GM12801 (cell line): ENCODE data around the gene HCN2.

Experiments used
- TF ChIP-seq, protein P1 (sequence below): IDR thresholded peaks from one replicate; pipeline ENCODE4 v1.5.1; 2011; ENCODE audit warnings: control low read depth; ENCODE audit not compliant: insufficient read length; ENCODE audit errors: extremely low read depth

HCN2 gene

GRCh38 chr19:572140-572742 lies 17.4 kb upstream of the HCN2 start, which contains the start of gene BSG:
BSG (plus strand) TSS chr19:572596; CDS start chr19:572635, 39 bp downstream.
- TF ChIP-seq, protein P1, sequence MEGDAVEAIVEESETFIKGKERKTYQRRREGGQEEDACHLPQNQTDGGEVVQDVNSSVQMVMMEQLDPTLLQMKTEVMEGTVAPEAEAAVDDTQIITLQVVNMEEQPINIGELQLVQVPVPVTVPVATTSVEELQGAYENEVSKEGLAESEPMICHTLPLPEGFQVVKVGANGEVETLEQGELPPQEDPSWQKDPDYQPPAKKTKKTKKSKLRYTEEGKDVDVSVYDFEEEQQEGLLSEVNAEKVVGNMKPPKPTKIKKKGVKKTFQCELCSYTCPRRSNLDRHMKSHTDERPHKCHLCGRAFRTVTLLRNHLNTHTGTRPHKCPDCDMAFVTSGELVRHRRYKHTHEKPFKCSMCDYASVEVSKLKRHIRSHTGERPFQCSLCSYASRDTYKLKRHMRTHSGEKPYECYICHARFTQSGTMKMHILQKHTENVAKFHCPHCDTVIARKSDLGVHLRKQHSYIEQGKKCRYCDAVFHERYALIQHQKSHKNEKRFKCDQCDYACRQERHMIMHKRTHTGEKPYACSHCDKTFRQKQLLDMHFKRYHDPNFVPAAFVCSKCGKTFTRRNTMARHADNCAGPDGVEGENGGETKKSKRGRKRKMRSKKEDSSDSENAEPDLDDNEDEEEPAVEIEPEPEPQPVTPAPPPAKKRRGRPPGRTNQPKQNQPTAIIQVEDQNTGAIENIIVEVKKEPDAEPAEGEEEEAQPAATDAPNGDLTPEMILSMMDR = no peak

- TF ChIP-seq, protein P1 = no peak
These were observed 16.8 kb upstream of the HCN2 start for GRCh38 chr19:572743-573518.

DNA sequence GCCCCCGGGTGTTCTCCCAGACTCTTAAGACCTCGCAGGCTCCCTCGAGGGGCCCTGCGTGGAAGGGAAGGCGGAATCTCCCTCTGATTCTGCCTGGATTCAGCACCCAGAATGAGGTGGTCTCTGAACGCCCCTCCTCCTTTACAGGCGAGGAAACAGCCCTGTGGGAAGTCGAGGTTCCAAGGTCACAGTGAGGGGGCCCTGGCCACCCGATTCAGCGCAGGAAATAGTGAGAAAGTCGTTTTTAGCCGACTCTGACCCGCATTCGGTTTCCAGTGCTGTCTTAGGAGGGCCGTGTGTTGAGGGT lies 16.2 kb upstream of the HCN2 start:
- TF ChIP-seq, protein P1 = no peak

GRCh38 chr19:574658-575526 lies 14.8 kb upstream of the HCN2 start:
- TF ChIP-seq, protein P1 = no peak

DNA sequence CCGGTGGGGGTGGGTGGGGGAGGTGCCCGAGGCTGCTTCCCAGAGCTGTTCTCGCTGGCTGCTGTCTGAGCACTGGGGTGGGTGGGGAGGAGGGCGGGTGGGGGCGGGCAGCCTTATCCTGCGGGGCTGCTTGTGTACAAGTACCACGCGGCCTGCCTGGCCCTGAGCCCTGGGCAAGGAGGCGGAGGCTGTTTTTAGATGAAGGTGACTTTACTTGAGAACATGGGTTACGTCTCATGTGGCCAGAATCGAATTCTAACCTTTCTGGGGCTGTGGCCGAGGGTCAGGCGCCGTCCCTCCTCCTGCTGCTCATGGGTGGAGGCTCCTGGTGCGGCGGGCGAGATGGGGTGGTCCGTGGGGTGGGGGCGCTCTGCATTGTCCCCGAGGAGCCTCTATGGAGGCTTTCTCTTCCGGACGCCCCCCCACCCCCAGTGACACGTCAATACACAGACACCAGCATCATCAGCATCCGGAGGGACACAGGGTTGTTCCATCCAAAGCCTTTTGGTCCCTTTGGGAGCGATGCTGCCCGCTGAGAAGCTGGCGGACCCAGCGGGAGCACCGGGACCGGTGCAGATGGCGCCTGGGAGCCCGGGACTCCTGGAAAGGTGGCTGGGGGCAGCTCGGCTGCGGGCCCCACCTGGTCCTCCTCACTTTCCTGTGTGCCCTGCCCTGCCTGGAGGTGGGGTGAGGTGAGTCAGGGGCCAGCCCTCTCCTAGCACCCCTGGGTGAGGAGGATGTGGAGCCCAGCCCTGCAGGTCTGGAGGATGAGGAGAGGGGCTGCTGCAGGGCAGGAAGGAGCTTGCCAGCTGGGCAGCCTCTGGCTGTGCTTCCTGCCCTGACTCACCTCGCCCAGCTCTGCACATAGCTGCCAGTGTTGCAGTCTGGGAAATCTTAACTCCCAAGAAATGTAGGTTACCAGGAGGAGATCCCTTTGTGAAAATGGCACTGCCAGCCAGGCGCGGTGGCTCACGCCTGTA lies 13.9 kb upstream of the HCN2 start:
- TF ChIP-seq, protein P1 = no peak

DNA sequence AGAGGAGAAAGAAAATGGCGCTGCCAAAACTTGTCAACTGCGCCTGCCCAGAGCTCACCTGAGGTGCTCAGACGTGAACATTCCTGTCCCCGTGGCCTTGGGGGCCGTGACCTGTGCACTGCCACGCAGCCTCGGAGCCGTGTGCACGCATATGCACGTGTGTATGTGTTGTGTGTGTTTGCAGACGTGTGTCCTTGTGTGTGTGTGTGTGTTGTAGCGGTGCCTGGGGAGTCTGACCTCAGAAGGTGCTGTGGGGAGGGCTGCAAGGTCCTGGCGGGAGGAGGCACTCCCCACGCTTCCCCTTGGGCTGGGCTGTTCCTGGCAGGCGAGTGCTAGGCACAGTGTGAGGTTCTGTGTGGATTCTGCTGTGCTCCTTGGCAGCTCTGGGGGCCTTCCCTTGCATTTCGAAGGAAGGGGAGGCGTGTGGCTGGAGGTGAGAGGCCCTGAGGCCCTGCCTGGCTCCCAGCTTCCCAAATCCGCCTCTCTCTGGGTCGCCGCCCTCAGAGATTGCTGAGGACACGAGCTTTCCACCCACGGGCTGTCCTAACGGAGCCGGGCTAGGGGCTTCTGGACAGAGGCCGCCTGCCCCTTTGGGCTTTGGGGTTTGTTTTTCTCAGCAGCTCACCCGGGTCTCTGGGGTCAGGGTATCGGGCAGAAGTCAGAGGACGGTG lies 12.8 kb upstream of the HCN2 start:
- TF ChIP-seq, protein P1 = no peak
